LNCAP (cell line): ENCODE results near the gene SLC23A2.

Source experiments
- CTCF ChIP-seq: fragments of 450-650 bp; IDR thresholded peaks from 2 replicates; pipeline ENCODE4 v1.5.1; 2017; ENCODE audit warnings: mild to moderate bottlenecking

SLC23A2 gene

GRCh38 chr20:4919047-4919704 lies 82.1 kb downstream of the SLC23A2 start:
- no peak for TF ChIP-seq CTCF

- no peak for TF ChIP-seq CTCF
These were observed 82.8 kb downstream of the SLC23A2 start for GRCh38 chr20:4918473-4918872.

GRCh38 chr20:4916971-4917881 lies 84.1 kb downstream of the SLC23A2 start:
- no peak for TF ChIP-seq CTCF

GRCh38 chr20:4913147-4913546 lies 88.2 kb downstream of the SLC23A2 start:
- no peak for TF ChIP-seq CTCF

- TF ChIP-seq CTCF = no peak
These were observed 88.7 kb downstream of the SLC23A2 start for GRCh38 chr20:4912380-4913142.

GRCh38 chr20:4910951-4911350 lies 90.4 kb downstream of the SLC23A2 start:
- no peak for TF ChIP-seq CTCF

- no peak for TF ChIP-seq CTCF
These were observed 95.7 kb downstream of the SLC23A2 start for GRCh38 chr20:4905613-4906012.
